ENCODE results near the gene DAB1.

The DAB1 gene

GRCh38 chr1:57272150-57272549 lies 151.7 kb downstream of the DAB1 start:
- TF ChIP-seq, protein P1, sequence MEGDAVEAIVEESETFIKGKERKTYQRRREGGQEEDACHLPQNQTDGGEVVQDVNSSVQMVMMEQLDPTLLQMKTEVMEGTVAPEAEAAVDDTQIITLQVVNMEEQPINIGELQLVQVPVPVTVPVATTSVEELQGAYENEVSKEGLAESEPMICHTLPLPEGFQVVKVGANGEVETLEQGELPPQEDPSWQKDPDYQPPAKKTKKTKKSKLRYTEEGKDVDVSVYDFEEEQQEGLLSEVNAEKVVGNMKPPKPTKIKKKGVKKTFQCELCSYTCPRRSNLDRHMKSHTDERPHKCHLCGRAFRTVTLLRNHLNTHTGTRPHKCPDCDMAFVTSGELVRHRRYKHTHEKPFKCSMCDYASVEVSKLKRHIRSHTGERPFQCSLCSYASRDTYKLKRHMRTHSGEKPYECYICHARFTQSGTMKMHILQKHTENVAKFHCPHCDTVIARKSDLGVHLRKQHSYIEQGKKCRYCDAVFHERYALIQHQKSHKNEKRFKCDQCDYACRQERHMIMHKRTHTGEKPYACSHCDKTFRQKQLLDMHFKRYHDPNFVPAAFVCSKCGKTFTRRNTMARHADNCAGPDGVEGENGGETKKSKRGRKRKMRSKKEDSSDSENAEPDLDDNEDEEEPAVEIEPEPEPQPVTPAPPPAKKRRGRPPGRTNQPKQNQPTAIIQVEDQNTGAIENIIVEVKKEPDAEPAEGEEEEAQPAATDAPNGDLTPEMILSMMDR (IDR thresholded peaks at IDR 0.05; ENCODE audit: low read depth, low read length) = no peak
- no peak for DNase-seq (ENCODE audit: extremely low read depth, low read depth)

DNA sequence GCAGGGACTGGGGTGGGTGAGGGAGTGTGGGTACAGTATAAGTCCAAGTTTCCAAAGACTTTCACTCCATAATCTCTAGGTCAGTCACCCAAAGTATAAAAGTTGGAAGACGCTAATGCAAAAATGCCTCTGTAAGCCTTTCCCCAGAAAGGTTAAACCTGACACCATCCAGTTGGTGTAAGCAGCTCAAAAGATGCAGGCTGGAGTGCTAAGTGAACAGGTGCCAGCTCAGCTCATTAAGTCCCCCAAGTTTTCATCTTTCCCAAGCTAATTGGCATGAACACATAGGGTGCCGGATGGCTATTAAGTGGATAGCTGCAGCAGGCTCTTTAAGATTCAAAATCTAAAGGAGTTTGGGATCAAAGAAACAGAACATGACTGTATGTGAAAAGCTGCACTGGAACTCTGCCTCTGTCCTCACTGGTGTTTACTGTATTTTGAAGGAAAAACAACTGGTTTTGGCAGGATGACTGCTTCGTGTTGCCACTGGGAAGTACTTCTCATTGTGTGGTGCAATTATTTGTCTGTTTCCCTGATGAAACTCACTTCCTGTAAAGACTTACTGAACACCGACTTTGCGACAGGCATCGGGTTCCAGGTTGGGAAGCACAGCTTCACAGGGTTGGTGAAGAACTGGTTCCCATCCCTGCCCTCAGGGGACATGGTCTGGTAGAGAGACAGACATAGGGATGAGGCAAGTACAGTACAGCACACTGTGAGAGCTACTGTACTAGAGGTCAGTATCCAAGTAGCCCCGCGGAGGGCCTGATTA lies 152.7 kb downstream of the DAB1 start:
- TF ChIP-seq, protein P1 (IDR thresholded peaks at IDR 0.05; ENCODE audit: low read depth, low read length) = no peak
- no peak for DNase-seq (ENCODE audit: extremely low read depth, low read depth)

GRCh38 chr1:57269630-57270225 lies 154.1 kb downstream of the DAB1 start:
- no peak for DNase-seq (ENCODE audit: extremely low read depth, low read depth)

GRCh38 chr1:57265104-57265503 lies 158.8 kb downstream of the DAB1 start:
- TF ChIP-seq, protein P1 (IDR thresholded peaks at IDR 0.05; ENCODE audit: low read depth, low read length) = no peak
- no peak for DNase-seq (ENCODE audit: extremely low read depth, low read depth)

More at GRCh38 chr1:57269630-57270225, 154.1 kb downstream of the DAB1 start:
- TF ChIP-seq, protein P1 (IDR thresholded peaks at IDR 0.05; ENCODE audit: low read depth, low read length) = no peak

DNA sequence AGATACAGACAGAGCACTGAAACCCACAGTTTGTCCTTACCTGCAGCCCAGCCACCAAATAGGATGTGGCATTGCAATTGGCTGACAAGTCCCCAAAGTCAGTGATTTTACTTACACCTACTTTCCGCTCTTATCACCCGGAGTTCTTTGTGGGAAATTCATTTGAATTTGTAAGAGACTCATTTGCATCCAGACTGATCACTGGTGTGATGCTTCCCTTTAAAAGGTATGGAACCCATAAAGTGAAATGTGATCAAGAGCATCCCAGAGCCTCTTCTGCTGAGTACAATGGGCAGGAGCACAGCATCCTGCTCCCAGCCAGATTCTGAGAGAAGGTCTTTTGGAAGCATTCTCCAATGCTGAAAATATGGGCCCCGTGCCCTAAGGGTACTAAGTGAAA lies 161.4 kb downstream of the DAB1 start:
- TF ChIP-seq, protein P1 (IDR thresholded peaks at IDR 0.05; ENCODE audit: low read depth, low read length) = no peak
- no peak for DNase-seq (ENCODE audit: extremely low read depth, low read depth)

DNA sequence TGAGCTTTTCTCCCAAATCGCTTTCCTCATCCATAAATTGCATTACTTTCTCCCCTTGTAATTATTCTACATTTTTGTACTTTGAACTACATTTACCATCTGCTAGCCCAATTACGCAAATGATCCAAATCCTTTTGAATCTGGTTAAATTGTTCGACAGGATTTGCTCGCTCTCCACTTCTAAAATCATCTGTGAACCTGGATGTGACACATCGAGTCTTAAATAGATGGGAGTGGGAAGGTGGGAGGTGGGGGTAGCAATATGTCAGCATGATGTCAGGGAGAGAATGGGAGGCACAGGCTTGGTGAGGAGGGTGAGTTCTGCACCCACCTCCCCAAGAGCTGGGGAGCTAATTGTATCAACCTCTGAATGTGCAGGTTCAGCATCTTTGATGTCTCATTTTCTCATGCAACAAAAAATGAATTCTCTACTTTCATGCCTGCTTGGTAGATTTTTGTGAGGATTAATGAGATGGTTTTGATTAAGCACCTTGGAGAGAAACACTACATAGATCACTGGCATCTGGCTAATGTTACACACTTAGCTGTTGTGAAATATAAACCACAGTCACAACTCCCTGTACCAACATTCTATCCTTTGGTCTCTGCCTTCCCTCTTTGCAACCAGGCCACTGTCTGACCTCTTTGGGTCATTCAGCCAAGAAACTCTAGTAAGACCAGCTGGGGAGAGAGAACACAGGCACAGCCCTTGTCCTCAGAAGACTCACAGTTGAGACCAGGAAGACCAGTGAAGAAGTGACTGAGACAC lies 165.1 kb downstream of the DAB1 start:
- no peak for DNase-seq (ENCODE audit: extremely low read depth, low read depth)
- TF ChIP-seq, protein P1 (IDR thresholded peaks at IDR 0.05; ENCODE audit: low read depth, low read length) = no peak

DNA sequence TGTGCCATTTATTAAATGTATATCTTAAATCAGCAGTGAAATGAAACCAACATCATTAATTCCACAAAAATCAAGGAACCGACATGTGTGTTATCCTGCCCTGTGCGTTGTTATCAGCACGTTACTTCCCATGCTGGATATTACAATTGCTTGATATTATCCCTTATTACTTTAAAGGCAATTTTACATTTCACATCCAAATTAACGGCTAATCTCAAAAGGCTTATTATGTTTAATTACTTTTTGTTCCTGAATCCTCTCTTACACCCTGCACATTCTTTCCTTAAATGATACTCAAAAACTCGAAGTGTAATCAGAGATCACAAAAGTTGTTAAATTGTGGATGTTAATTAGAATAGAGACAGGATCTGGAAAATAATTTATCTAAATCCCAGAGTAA lies 167.9 kb downstream of the DAB1 start:
- no peak for DNase-seq (ENCODE audit: extremely low read depth, low read depth)
- TF ChIP-seq, protein P1 (IDR thresholded peaks at IDR 0.05; ENCODE audit: low read depth, low read length) = no peak
